ENCODE data around the gene CPE.

CPE gene

GRCh38 chr4:165457793-165458192 is 79.0 kb downstream of the CPE start:
- H2BK5ac ChIP-seq (ENCODE audit: low read length): no peak overlapping the region
- no peak overlapping the region for H2BK12ac ChIP-seq (ENCODE audit: low read length)
- WGBS, 2 donors (ENCODE audit: extremely low coverage in 2 of 2, insufficient read length in 2 of 2, insufficient replicate concordance in 1 of 2): no CpG with 5 or more reads among the region's 2 CpGs
- H4K91ac ChIP-seq (ENCODE audit: low read depth, low read length, poor library complexity): no peak overlapping the region
- no peaks in the 10 kb centered on the region for H3K27me3 ChIP-seq (ENCODE audit: control insufficient read depth in 3 of 3, insufficient read depth in 3 of 3, low read depth in 1 of 3, low read length in 3 of 3)
- no peak overlapping the region for H3K4ac ChIP-seq (ENCODE audit: low read length)
- H3K9ac ChIP-seq (ENCODE audit: low read depth, low read length, poor library complexity): no peak overlapping the region
- no peak overlapping the region for H3K18ac ChIP-seq (ENCODE audit: low read length)
- no peak overlapping the region for H2BK15ac ChIP-seq (ENCODE audit: low read length)
- no peak for DNase-seq (ENCODE audit: low spot score)
- no peaks in the 10 kb centered on the region for H3K36me3 ChIP-seq (replicated peaks in 1 of 2; ENCODE audit: control insufficient read depth in 2 of 2, insufficient read depth in 2 of 2, low read length in 2 of 2)
- H3K79me1 ChIP-seq (ENCODE audit: low read depth, low read length): no peaks in the 10 kb centered on the region
- H3K4me3 ChIP-seq (ENCODE audit: low read length in 2 of 2): no peak overlapping the region
- H2BK120ac ChIP-seq (ENCODE audit: low read depth, low read length): no peak overlapping the region
- H2AFZ ChIP-seq (ENCODE audit: low read length): no peak overlapping the region
- H3K14ac ChIP-seq (ENCODE audit: low read length): no peak overlapping the region
- H3K23ac ChIP-seq (ENCODE audit: low read depth, low read length, poor library complexity): no peak overlapping the region
- no peaks in the 10 kb centered on the region for H3K9me3 ChIP-seq (replicated peaks in 1 of 2; ENCODE audit: control insufficient read depth in 2 of 2, insufficient read depth in 1 of 2, low read depth in 1 of 2, low read length in 2 of 2)
- H4K8ac ChIP-seq (ENCODE audit: low read depth, low read length): no peak overlapping the region
- H2AK5ac ChIP-seq (ENCODE audit: low read depth, low read length): no peak overlapping the region
- no peaks in the 10 kb centered on the region for H3K4me1 ChIP-seq (ENCODE audit: control insufficient read depth in 2 of 2, insufficient read depth in 1 of 2, low read depth in 1 of 2, low read length in 2 of 2)
- H3K27ac ChIP-seq (replicated peaks; ENCODE audit: low read length): no peak overlapping the region
- H3K4me2 ChIP-seq (ENCODE audit: insufficient read depth, low read length, poor library complexity, severe bottlenecking): no peak overlapping the region

GRCh38 chr4:165458471-165458870 is 79.7 kb downstream of the CPE start:
- Histone ChIP-seq H3K27ac (replicated peaks; ENCODE audit: low read length) (no peak overlapping the region), H3K27me3 (ENCODE audit: control insufficient read depth in 3 of 3, insufficient read depth in 3 of 3, low read depth in 1 of 3, low read length in 3 of 3) (no peaks in the 10 kb centered on the region), H4K91ac (ENCODE audit: low read depth, low read length, poor library complexity) (no peak overlapping the region), H4K8ac (ENCODE audit: low read depth, low read length) (no peak overlapping the region), H3K4ac (ENCODE audit: low read length) (no peak overlapping the region), H3K14ac (ENCODE audit: low read length) (no peak overlapping the region), H2BK120ac (ENCODE audit: low read depth, low read length) (no peak overlapping the region), H3K4me3 (ENCODE audit: low read length in 2 of 2) (no peak overlapping the region), H2AFZ (ENCODE audit: low read length) (no peak overlapping the region), H3K9me3 (replicated peaks in 1 of 2; ENCODE audit: control insufficient read depth in 2 of 2, insufficient read depth in 1 of 2, low read depth in 1 of 2, low read length in 2 of 2) (no peaks in the 10 kb centered on the region), H2AK5ac (ENCODE audit: low read depth, low read length) (no peak overlapping the region), H3K4me1 (ENCODE audit: control insufficient read depth in 2 of 2, insufficient read depth in 1 of 2, low read depth in 1 of 2, low read length in 2 of 2) (no peaks in the 10 kb centered on the region), H3K4me2 (ENCODE audit: insufficient read depth, low read length, poor library complexity, severe bottlenecking) (no peak overlapping the region), H2BK5ac (ENCODE audit: low read length) (no peak overlapping the region), H3K79me1 (ENCODE audit: low read depth, low read length) (no peaks in the 10 kb centered on the region), H3K9ac (ENCODE audit: low read depth, low read length, poor library complexity) (no peak overlapping the region), H3K23ac (ENCODE audit: low read depth, low read length, poor library complexity) (no peak overlapping the region), H3K36me3 (replicated peaks in 1 of 2; ENCODE audit: control insufficient read depth in 2 of 2, insufficient read depth in 2 of 2, low read length in 2 of 2) (no peaks in the 10 kb centered on the region), H2BK12ac (ENCODE audit: low read length) (no peak overlapping the region), H2BK15ac (ENCODE audit: low read length) (no peak overlapping the region), H3K18ac (ENCODE audit: low read length) (no peak overlapping the region)
- DNase-seq (ENCODE audit: low spot score): no peak

DNA sequence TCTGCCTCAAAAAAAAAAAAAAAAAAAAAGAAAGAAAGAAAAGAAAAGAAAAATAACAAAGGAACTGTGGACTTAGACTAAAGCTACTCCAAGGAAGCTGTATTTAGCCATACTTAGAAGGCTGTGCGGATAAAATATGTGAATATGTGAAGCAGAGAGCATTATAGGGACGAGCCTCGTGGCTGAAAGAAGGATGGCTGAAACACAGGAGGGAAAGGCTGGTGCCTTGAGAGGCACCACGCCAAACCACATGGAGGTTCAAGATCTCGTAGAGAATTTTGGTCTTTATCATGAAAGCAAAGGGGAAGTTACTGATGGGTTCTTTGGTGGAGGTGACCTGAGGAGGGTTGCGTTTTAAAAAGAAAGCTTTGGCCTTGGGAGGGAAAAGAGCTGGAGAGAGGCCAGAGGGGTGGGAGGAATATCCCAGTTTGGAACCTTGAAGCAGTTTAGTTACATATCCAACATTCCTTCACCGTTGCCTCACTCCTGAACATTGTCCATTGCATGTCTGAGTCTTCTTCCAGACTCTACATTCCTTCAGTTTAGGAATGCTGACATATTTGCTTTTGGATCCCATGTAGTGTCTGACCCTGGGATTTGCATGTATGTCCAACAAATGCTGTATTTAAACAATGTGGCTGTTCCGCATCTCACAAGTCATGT is 82.5 kb downstream of the CPE start:
- Histone ChIP-seq H2BK12ac (ENCODE audit: low read length) (no peak overlapping the region), H2AK5ac (ENCODE audit: low read depth, low read length) (no peak overlapping the region), H2BK120ac (ENCODE audit: low read depth, low read length) (no peak overlapping the region), H3K27me3 (ENCODE audit: control insufficient read depth in 3 of 3, insufficient read depth in 3 of 3, low read depth in 1 of 3, low read length in 3 of 3) (no peaks in the 10 kb centered on the region), H4K8ac (ENCODE audit: low read depth, low read length) (no peak overlapping the region), H3K14ac (ENCODE audit: low read length) (no peak overlapping the region), H3K4ac (ENCODE audit: low read length) (no peak overlapping the region), H3K23ac (ENCODE audit: low read depth, low read length, poor library complexity) (no peak overlapping the region), H3K9me3 (replicated peaks in 1 of 2; ENCODE audit: control insufficient read depth in 2 of 2, insufficient read depth in 1 of 2, low read depth in 1 of 2, low read length in 2 of 2) (no peaks in the 10 kb centered on the region), H3K18ac (ENCODE audit: low read length) (no peak overlapping the region), H3K4me2 (ENCODE audit: insufficient read depth, low read length, poor library complexity, severe bottlenecking) (no peak overlapping the region), H2BK5ac (ENCODE audit: low read length) (no peak overlapping the region), H3K4me1 (ENCODE audit: control insufficient read depth in 2 of 2, insufficient read depth in 1 of 2, low read depth in 1 of 2, low read length in 2 of 2) (no peaks in the 10 kb centered on the region), H3K36me3 (replicated peaks in 1 of 2; ENCODE audit: control insufficient read depth in 2 of 2, insufficient read depth in 2 of 2, low read length in 2 of 2) (no peaks in the 10 kb centered on the region), H3K27ac (replicated peaks; ENCODE audit: low read length) (no peak overlapping the region), H4K91ac (ENCODE audit: low read depth, low read length, poor library complexity) (no peak overlapping the region), H3K4me3 (ENCODE audit: low read length in 2 of 2) (no peak overlapping the region), H3K79me1 (ENCODE audit: low read depth, low read length) (no peaks in the 10 kb centered on the region), H2BK15ac (ENCODE audit: low read length) (no peak overlapping the region), H3K9ac (ENCODE audit: low read depth, low read length, poor library complexity) (no peak overlapping the region), H2AFZ (ENCODE audit: low read length) (no peak overlapping the region)
- no peak for DNase-seq (ENCODE audit: low spot score)
- WGBS, 2 donors (ENCODE audit: extremely low coverage in 2 of 2, insufficient read length in 2 of 2, insufficient replicate concordance in 1 of 2): no CpG with 5 or more reads among the region's 8 CpGs

DNA sequence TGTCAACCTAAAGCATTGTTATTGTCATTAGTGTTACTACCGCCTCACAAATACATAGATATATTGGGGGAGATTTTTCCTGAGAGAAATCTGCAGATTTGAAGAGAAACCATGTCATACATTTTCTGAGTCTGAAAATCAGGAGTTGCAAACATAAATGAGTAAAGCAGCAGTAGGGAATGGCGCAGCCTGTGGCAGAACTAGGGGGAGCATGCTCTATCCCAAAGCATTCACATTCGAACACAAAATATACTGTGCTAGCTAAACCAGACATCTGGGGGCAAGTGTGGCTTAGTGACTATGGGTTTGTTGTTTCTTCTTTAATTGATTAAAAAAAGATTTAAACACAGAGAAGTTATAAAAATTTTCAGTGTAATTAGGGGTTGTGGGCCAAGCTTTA is 83.2 kb downstream of the CPE start:
- no peak for DNase-seq (ENCODE audit: low spot score)
- H3K14ac ChIP-seq (ENCODE audit: low read length): no peak overlapping the region
- no peaks in the 10 kb centered on the region for H3K36me3 ChIP-seq (replicated peaks in 1 of 2; ENCODE audit: control insufficient read depth in 2 of 2, insufficient read depth in 2 of 2, low read length in 2 of 2)
- H4K8ac ChIP-seq (ENCODE audit: low read depth, low read length): no peak overlapping the region
- no peak overlapping the region for H3K23ac ChIP-seq (ENCODE audit: low read depth, low read length, poor library complexity)
- H4K91ac ChIP-seq (ENCODE audit: low read depth, low read length, poor library complexity): no peak overlapping the region
- H3K4me3 ChIP-seq (ENCODE audit: low read length in 2 of 2): no peak overlapping the region
- no peak overlapping the region for H2AFZ ChIP-seq (ENCODE audit: low read length)
- no peak overlapping the region for H3K4me2 ChIP-seq (ENCODE audit: insufficient read depth, low read length, poor library complexity, severe bottlenecking)
- no peak overlapping the region for H3K9ac ChIP-seq (ENCODE audit: low read depth, low read length, poor library complexity)
- no peak overlapping the region for H3K4ac ChIP-seq (ENCODE audit: low read length)
- no peak overlapping the region for H3K27ac ChIP-seq (replicated peaks; ENCODE audit: low read length)
- H3K27me3 ChIP-seq (ENCODE audit: control insufficient read depth in 3 of 3, insufficient read depth in 3 of 3, low read depth in 1 of 3, low read length in 3 of 3): no peaks in the 10 kb centered on the region
- no peak overlapping the region for H3K18ac ChIP-seq (ENCODE audit: low read length)
- no peaks in the 10 kb centered on the region for H3K4me1 ChIP-seq (ENCODE audit: control insufficient read depth in 2 of 2, insufficient read depth in 1 of 2, low read depth in 1 of 2, low read length in 2 of 2)
- H3K79me1 ChIP-seq (ENCODE audit: low read depth, low read length): no peaks in the 10 kb centered on the region
- WGBS, 2 donors (ENCODE audit: extremely low coverage in 2 of 2, insufficient read length in 2 of 2, insufficient replicate concordance in 1 of 2): no CpG with 5 or more reads among the region's 3 CpGs
- no peak overlapping the region for H2BK5ac ChIP-seq (ENCODE audit: low read length)
- no peak overlapping the region for H2BK120ac ChIP-seq (ENCODE audit: low read depth, low read length)
- H2AK5ac ChIP-seq (ENCODE audit: low read depth, low read length): no peak overlapping the region
- H2BK12ac ChIP-seq (ENCODE audit: low read length): no peak overlapping the region
- H2BK15ac ChIP-seq (ENCODE audit: low read length): no peak overlapping the region
- no peaks in the 10 kb centered on the region for H3K9me3 ChIP-seq (replicated peaks in 1 of 2; ENCODE audit: control insufficient read depth in 2 of 2, insufficient read depth in 1 of 2, low read depth in 1 of 2, low read length in 2 of 2)
